ENCODE data around the gene TGFBR3L.

The TGFBR3L gene

DNA sequence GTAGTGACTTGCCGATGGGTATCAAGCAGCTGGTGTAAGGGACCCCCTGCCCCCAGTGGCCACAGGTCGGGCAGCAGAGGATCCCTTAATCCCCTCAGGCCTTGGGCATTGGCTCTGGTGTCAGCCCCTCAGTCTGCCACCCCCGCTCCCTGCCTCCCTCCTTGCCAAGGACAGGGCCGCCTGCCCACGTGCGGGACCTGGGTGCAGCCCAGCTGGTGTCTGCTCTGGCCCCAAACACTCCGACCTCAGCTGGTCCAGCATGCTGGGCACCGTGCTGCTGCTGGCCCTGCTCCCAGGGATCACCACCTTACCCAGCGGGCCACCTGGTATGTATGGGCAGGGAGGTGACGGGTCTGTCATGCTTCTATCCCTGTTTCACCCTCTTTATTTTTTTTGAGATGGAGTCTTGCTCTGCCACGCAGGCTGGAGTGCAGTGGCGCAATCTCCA is at the start of gene TGFBR3L:
TGFBR3L (plus strand) TSS at position 233 of the 448 bp plus-strand sequence.
- DNase-seq (ENCODE audit: low read depth in 2 of 2, low spot score in 1 of 2): no peak

DNA sequence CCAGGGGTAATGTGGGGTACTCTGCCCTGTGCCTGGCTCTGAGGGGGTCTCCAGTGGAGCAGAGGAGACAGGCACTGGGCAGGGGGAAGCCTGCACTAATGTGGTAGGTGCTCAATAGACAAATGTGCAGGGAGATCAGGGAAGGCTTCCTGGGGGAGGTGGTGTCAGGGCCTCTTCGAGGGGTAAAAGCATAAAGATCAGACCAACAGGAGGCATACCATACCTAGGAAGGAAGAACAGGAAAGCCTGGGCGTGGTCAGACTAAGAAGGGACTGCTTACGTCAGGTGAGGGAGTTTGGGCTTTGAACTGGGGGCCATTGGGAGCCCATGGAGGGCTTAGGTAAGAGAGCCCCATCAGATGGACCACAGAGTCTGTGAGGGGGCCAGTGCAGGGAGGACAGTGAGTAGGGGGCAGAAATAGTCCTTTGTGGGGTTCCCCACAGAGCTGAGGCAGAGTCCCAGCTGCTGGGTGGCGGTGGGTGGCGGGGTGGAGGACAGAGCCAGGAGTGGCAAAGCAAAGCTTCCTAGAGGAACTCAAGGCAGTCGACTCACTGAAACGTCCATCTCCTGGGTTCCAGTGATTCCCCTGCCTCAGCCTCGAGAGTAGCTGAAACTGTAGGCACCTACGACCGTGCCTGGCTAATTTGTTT is 49.2 kb upstream of the TGFBR3L start:
- DNase-seq (ENCODE audit: low read depth in 2 of 2, low spot score in 1 of 2): no peak

DNA sequence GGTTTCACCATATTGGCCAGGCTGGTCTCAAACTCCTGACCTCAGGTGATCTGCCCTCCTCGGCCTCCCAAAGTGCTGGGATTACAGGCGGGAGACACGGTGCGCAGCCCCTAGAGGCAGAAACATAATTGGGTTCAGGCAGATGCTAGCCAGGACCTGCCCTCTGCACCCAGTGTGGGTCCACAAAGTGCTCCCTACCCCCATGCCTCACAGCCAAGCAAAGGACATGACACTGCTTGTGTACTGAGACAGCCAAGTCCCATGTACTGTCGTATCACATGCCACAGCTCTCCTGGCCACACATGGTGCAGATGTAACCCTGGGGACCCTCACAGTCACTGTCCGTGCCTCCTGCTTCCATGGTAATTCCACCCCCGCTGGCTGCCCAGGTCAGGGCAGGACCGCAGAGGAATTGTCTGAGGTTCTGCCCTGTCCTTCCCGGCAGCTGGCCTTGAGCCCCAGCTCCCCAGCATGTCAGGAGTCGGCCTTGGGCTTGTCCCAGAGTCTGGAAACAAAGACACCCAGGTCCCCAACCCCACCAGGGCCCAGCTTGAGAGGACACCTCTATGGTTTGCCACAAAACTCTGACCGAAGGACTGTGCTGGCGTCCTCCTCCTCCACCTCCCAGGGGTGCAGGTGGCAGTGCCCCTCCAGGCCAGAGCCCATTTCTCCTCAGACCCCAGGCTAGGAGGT is 48.1 kb upstream of the TGFBR3L start:
- no peak for DNase-seq (ENCODE audit: low read depth in 2 of 2, low spot score in 1 of 2)

GRCh38 chr19:7867092-7867844 is 47.4 kb upstream of the TGFBR3L start:
- no peak for DNase-seq (ENCODE audit: low read depth in 2 of 2, low spot score in 1 of 2)

DNA sequence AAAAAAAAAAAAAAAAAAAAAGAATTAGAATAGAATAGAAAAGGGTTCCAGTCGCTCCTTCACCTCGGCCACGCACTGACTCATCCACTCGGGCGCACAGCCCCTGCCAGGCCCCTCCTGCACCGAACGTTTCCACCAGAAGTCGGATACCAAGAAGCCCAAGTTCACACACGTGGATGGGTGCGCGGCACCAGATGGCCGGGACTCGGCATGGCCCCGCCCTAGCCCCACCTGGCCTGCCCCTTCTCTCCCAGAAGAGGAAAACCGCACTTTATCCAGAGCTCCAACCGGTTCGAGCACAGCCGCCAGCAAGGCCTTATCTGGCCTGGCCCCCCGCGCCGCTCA is 46.3 kb upstream of the TGFBR3L start:
- DNase-seq (ENCODE audit: low read depth in 2 of 2, low spot score in 1 of 2): no peak

GRCh38 chr19:7868671-7869452 is 45.8 kb upstream of the TGFBR3L start:
- peak; percentile 50 to 67 for DNase-seq (ENCODE audit: low read depth in 2 of 2, low spot score in 1 of 2)

DNA sequence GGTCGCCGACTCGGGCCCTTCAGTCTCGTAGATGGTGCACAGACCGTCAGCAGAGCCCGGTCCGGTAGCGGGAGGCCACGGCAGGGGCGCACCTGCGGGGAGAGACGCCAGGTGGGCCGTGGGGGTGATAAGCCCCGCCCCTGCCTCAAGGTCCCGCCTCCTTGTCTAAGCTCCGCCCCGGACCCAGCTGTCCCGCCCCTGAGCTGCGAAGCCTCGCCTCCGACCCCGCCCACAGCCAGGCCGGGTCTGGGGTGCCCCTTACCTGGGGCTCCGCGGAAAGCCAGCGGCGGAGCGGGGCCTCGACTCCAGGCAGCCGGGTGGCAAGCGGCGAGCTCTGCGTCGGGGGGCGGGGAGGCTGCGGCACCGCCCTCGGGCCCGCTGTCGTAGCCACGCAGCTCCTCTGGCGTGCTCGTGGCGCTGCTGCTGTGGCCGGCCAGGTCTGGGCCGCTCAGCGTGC is 45.1 kb upstream of the TGFBR3L start:
- peak; percentile 65 to 69 for DNase-seq (ENCODE audit: low read depth in 2 of 2, low spot score in 1 of 2)

DNA sequence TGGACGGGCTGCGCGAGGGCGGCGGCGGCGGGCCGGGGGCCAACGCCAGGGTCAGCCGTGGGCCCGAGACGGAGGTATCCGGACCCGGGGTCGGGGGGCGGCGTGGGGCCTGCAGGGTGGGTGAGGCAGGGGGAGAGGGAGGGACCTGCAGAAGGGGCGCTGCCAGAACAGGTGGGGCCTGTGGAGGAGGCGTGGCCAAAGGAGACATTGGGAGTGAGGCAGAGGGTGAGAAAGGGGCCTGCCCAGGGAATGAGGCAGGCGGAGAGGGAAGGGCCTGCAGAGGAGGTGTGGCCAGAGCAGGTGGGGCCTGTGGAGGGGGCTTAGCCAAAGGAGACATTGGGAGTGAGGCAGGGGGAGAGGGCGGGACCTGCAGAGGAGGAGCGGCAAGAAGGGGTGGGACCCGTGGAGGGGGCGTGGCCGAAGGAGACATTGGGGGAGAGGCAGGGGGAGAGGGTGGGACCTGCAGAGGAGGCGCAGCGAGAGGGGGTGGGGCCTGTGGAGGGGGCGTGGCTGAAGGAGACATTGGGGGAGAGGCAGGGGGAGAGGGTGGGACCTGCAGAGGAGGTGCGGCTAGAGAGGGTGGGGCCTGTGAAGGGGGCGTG is 44.6 kb upstream of the TGFBR3L start:
- peak in 1 of 2 donors; percentile 11 for DNase-seq (ENCODE audit: low read depth in 2 of 2, low spot score in 1 of 2)

DNA sequence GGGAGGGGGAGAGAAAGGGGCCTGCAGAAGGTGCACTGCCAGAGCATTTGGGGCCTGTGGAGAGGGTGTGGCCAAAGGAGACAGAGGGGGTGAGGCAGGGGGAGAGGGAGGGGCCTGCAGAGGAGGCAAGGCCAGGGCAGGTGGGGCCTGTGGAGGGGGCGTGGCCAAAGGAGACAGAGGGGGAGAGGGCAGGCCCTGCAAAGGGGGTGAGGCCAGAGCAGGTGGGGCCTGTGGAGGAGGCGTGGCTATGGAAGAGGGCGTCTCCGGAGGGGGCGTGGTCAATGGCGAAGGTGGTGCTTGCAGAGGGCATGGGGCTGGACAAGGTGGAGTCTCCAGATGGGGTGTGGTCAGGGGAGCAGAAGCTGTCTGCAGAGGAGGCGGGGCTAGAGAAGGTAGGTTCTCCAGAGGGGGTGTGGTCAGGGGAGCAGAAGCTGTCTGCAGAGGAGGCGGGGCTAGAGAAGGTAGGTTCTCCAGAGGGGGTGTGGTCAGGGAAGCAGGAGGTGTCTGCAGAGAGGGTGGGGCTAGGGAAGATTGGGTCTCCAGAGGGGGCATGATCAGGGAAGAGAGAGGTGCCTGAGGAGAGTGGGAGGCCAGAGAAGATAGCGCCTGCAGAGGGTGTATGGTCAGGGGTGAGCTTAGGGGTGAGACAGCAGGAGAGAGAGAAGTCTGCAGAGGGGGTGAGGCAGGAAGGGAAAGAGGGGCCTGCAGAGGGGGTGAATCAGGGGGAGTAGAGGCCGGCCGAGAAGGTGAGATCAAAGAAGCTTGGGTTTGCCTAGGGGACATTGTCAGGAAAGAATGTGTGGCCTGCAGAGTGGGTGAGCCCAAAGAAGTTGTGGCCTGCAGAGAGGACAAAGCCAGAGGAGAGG is 43.8 kb upstream of the TGFBR3L start:
- no peak for DNase-seq (ENCODE audit: low read depth in 2 of 2, low spot score in 1 of 2)

DNA sequence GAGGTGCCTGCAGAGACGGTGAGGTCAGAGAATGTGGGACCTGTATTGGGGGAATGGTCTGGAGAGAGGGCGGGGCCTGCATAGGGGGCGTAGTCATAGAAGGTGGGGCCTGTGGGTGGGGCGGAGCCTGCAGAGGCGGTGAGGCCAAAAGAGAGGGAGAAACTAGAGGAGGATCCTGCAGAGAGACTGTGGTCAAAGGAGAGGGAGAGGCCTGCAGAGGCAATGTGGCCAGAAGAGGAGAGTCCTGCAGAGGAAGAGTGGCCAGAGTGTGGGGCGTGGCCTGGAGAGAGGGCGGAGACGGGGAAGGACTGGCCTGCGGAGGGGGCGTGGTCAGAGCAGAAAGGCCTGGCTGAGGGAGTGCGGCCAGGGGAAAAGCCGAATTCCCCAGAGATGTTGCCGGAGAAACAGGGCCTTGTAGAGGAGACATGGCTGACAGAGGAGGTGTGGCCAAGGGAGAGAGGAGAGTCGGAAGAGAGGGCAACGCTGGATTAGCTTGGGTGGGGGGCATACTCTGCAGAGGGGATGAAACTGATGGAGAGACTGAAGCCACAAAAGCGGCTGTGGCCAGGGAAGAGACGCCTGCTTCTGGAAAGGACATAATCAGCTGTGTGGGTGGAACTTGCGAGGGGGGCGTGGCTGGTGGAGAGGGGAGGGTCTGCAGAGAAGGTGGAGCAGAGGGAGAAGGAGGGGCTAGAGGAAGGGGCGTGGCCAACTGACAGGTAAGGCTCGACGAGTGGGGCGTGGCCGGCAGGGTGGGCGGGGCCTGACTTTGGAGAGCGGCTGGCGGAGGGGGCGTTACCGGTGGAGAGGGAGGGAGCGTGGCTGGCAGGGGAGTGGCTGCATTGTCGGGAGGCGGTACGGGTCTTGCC is 43.0 kb upstream of the TGFBR3L start:
- peak; percentile 33 to 65 for DNase-seq (ENCODE audit: low read depth in 2 of 2, low spot score in 1 of 2)

GRCh38 chr19:7872306-7873204 is 42.1 kb upstream of the TGFBR3L start:
- no peak for DNase-seq (ENCODE audit: low read depth in 2 of 2, low spot score in 1 of 2)

- no peak for DNase-seq (ENCODE audit: low read depth in 2 of 2, low spot score in 1 of 2)
Measured at GRCh38 chr19:7873304-7874075, 41.1 kb upstream of the TGFBR3L start.

DNA sequence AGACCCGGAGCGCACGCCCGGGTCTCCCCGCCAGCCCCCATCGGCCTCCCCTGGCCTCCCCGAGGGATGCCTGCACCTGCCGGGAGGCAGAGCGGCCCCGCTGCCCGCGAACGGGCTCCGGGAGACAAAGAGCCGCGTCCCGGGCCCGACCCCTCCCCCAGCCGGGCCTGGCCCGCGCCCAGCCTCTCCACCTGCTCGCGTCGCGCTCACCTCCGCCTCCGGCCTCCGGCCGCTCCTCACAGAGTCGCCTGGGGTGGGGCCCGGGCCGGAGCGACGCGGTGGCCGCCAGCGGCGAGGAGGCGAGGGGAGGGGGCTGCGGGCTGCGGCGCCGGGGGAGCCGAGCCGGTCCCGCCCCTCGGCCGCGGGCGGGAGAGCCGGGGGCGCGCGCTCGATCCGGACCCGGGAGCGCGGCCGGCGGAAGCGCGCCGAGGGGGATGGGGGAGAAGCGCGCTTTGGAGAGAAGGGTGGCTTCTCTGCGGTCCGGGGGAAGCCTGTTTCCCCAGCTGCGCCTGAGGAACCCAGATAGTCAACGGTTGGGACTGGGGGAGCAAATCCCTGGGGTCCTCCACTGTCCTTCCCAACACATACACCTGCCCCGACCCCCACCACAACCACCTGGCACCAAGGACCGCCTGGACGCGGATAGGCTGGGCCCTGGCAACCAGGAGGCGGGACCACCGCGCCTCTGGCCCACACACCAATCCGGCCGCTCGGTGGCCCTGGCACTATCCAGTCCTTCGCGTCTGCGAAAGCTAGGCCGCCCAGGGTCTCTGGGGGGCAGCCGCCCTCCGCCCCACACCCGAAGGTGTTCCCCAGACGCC is 40.3 kb upstream of the TGFBR3L start, which contains the start of gene PRR36:
PRR36 (minus strand) TSS at position 315 of the 821 bp plus-strand sequence. CDS start 701 bp downstream, outside the sequence.
- DNase-seq (ENCODE audit: low read depth in 2 of 2, low spot score in 1 of 2): no peak

- DNase-seq (ENCODE audit: low read depth in 2 of 2, low spot score in 1 of 2): no peak
Measured at GRCh38 chr19:7874897-7875273, 39.7 kb upstream of the TGFBR3L start.

DNA sequence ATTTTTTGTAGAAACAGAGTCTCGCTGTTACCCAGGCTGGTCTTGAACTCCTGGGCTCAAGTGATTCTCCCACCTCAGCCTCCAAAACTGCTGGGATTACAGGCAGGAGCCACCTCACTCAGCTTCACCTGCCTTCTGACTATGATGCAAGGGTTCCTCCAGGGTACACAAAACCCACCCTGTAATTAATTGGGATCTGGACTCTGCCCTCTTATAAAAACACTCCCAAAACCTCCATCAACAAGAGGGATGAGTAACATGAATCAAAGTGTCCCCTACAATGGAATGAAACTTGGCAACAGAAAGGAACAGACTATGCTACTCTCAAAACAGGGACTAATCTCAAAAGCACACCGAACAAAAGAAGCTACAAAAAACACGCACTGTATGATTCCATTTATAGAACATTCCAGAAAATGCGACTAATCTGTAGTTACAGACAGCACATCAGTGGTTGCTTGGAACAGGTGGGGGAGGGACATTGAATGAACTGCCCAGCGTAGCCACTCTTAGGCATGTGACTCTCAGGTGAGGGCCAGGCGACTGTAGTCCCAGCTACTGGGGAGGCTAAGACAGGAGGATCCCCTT is 37.3 kb upstream of the TGFBR3L start:
- DNase-seq (ENCODE audit: low read depth in 2 of 2, low spot score in 1 of 2): no peak
